H1 (cell line): Measurements from ENCODE around the gene OLFM1. TPM values are rescaled to one million over a fixed set of nuclear protein-coding genes. Genes with fewer than 3 reads are reported as not detected.

Source experiments
- CTCF ChIA-PET: fragments of 300-600 bp; sonication (Branson Sonifier 250); formaldehyde crosslinking; loops from one replicate; lab custom pipeline; 2021; ENCODE audit not compliant: partially characterized antibody; lab: Charles Lee
- POLR2A ChIA-PET: fragments of 300-600 bp; sonication (Branson Sonifier 250); formaldehyde crosslinking; loops from one replicate; lab custom pipeline; 2021; ENCODE audit warnings: inconsistent platforms; ENCODE audit not compliant: partially characterized antibody; lab: Charles Lee
- DNase-seq, 2 experiments: peaks; one replicate each; pipeline versions ENCODE4 v3.0.0 to v3.0.0-alpha.2; 2010 to 2022; ENCODE audit warnings: low spot score in 2 of 2, low read depth in 1 of 2, mixed read lengths in 1 of 2
- FAIRE-seq: peaks from 2 replicates; lab custom pipeline; 2011; peaks lifted over from hg19 to GRCh38; lab: Jason Lieb, UNC
- H2AFZ ChIP-seq: 2 replicates; pipeline ENCODE4 v1.8.1; 2012; ENCODE audit warnings: low read length, inconsistent platforms
- H2AK5ac ChIP-seq: 2 replicates; pipeline ENCODE4 v1.6.1; 2013; ENCODE audit warnings: low read depth, low read length
- H2BK120ac ChIP-seq: replicated peaks from 2 replicates; pipeline ENCODE3; 2013; ENCODE audit warnings: low read depth, low read length, inconsistent platforms
- H2BK12ac ChIP-seq: 2 replicates; pipeline ENCODE4 v1.6.1; 2013; ENCODE audit warnings: low read depth, low read length
- H2BK15ac ChIP-seq: 2 replicates; pipeline ENCODE4 v1.6.1; 2013; ENCODE audit warnings: low read length
- H2BK20ac ChIP-seq: 2 replicates; pipeline ENCODE4 v1.6.1; 2013; ENCODE audit warnings: low read length
- H2BK5ac ChIP-seq: 2 replicates; pipeline ENCODE4 v1.6.1; 2013; ENCODE audit warnings: low read depth, low read length
- H3K14ac ChIP-seq: 2 replicates; pipeline ENCODE4 v1.6.1; 2013; ENCODE audit warnings: inconsistent platforms; ENCODE audit not compliant: insufficient read length
- H3K18ac ChIP-seq: 2 replicates; pipeline ENCODE4 v1.6.1; 2013; ENCODE audit warnings: low read length; ENCODE audit errors: extremely low read depth
- H3K23ac ChIP-seq: 2 replicates; pipeline ENCODE4 v1.6.1; 2013; ENCODE audit warnings: inconsistent platforms; ENCODE audit not compliant: insufficient read length
- H3K23me2 ChIP-seq: 2 replicates; pipeline ENCODE4 v1.6.1; 2013; ENCODE audit warnings: low read depth, low read length
- H3K27ac ChIP-seq: 2 replicates; pipeline ENCODE4 v1.6.1; 2011; ENCODE audit warnings: low read depth, low read length, inconsistent platforms
- H3K27me3 ChIP-seq, 4 experiments: replicated peaks in 1 of 4; 1 replicate in 1 of 4; 2 replicates in 3 of 4; pipeline versions ENCODE4 v1.6.1 to v1.8.1; 2011 to 2013; ENCODE audit warnings: low read length in 3 of 4, mild to moderate bottlenecking in 3 of 4, inconsistent platforms in 2 of 4, mixed read lengths in 2 of 4, moderate library complexity in 1 of 4; ENCODE audit not compliant: control insufficient read depth in 3 of 4, insufficient read depth in 3 of 4; ENCODE audit errors: extremely low read depth in 1 of 4
- H3K36me3 ChIP-seq, 4 experiments: 2 replicates each; pipeline versions ENCODE4 v1.6.1 to v1.8.1; 2011 to 2013; ENCODE audit warnings: mild to moderate bottlenecking in 4 of 4, low read length in 3 of 4, moderate library complexity in 2 of 4, control low read depth in 1 of 4, inconsistent platforms in 1 of 4; ENCODE audit not compliant: insufficient read depth in 4 of 4, control insufficient read depth in 2 of 4
- H3K4ac ChIP-seq: replicated peaks from 2 replicates; pipeline ENCODE3; 2013; ENCODE audit warnings: low read length, low read depth, mixed read lengths, inconsistent platforms; ENCODE audit not compliant: insufficient read length
- H3K4me1 ChIP-seq, 4 experiments: replicated peaks in 1 of 4; 1 replicate in 1 of 4; 2 replicates in 3 of 4; pipeline versions ENCODE4 v1.6.1 to v1.8.1; 2011 to 2013; ENCODE audit warnings: low read length in 3 of 4, inconsistent platforms in 2 of 4, mixed read lengths in 1 of 4; ENCODE audit not compliant: insufficient read depth in 4 of 4, control insufficient read depth in 3 of 4
- H3K4me2 ChIP-seq, 2 experiments: 2 replicates each; pipeline versions ENCODE4 v1.6.1 to v1.8.1; 2011 to 2013; ENCODE audit warnings: low read depth in 2 of 2, low read length in 2 of 2, control low read depth in 1 of 2, inconsistent platforms in 1 of 2, mild to moderate bottlenecking in 1 of 2; ENCODE audit not compliant: insufficient read depth in 1 of 2
- H3K4me3 ChIP-seq, 4 experiments: fragments of 200-600, 300-600 bp in 1 of 4; sonication (generic), shearing (Covaris generic), sonication (Bioruptor Twin) in 1 of 4; 2 replicates each; pipeline versions ENCODE4 v1.5.1 to v1.8.1; 2011 to 2016; ENCODE audit warnings: low read length in 4 of 4, low read depth in 3 of 4, control low read depth in 2 of 4, inconsistent platforms in 2 of 4, mild to moderate bottlenecking in 2 of 4, mixed read lengths in 1 of 4, moderate library complexity in 1 of 4; ENCODE audit not compliant: insufficient read depth in 2 of 4; ENCODE audit errors: extremely low read depth in 1 of 4
- H3K56ac ChIP-seq: replicated peaks from 2 replicates; pipeline ENCODE3; 2013; ENCODE audit warnings: low read depth, mild to moderate bottlenecking, mixed read lengths, low read length, inconsistent platforms; ENCODE audit not compliant: insufficient read length
- H3K79me1 ChIP-seq: 2 replicates; pipeline ENCODE4 v1.6.1; 2013; ENCODE audit warnings: low read depth, low read length, control low read depth
- H3K79me2 ChIP-seq, 2 experiments: 2 replicates each; pipeline versions ENCODE4 v1.6.1 to v1.8.1; 2012 to 2013; ENCODE audit warnings: low read length in 2 of 2, mild to moderate bottlenecking in 2 of 2, inconsistent platforms in 1 of 2; ENCODE audit not compliant: insufficient read depth in 2 of 2, control insufficient read depth in 1 of 2
- H3K9ac ChIP-seq, 4 experiments: replicated peaks in 1 of 4; 1 replicate in 1 of 4; 2 replicates in 3 of 4; pipeline versions ENCODE4 v1.6.1 to v1.8.1; 2011 to 2013; ENCODE audit warnings: low read depth in 3 of 4, low read length in 3 of 4, control low read depth in 2 of 4, mild to moderate bottlenecking in 2 of 4, moderate library complexity in 2 of 4, inconsistent platforms in 1 of 4; ENCODE audit errors: extremely low read depth in 1 of 4
- H3K9me3 ChIP-seq, 2 experiments: 2 replicates each; pipeline versions ENCODE4 v1.6.1 to v1.8.1; 2012 to 2013; ENCODE audit warnings: mild to moderate bottlenecking in 2 of 2, moderate library complexity in 2 of 2, control low read depth in 1 of 2, inconsistent platforms in 1 of 2, low read depth in 1 of 2, low read length in 1 of 2, mixed read lengths in 1 of 2; ENCODE audit not compliant: insufficient read depth in 2 of 2
- H4K20me1 ChIP-seq, 2 experiments: replicated peaks in 1 of 2; 2 replicates each; pipeline versions ENCODE3 to v1.8.1; 2011 to 2013; ENCODE audit warnings: inconsistent platforms in 2 of 2, low read length in 2 of 2, mild to moderate bottlenecking in 1 of 2; ENCODE audit not compliant: insufficient read depth in 2 of 2, control insufficient read depth in 1 of 2
- H4K5ac ChIP-seq: 2 replicates; pipeline ENCODE4 v1.6.1; 2013; ENCODE audit warnings: low read length, low read depth, mixed read lengths, inconsistent platforms; ENCODE audit not compliant: insufficient read length
- H4K8ac ChIP-seq: 2 replicates; pipeline ENCODE4 v1.8.0; 2013; ENCODE audit warnings: mild to moderate bottlenecking, moderate library complexity, low read length, inconsistent platforms; ENCODE audit not compliant: insufficient read depth; ENCODE audit errors: extremely low read depth
- H4K91ac ChIP-seq: replicated peaks from 2 replicates; pipeline ENCODE3; 2013; ENCODE audit warnings: low read length, mixed read lengths, inconsistent platforms; ENCODE audit not compliant: insufficient read length
- BCL11A ChIP-seq, 2 experiments: IDR thresholded peaks; one replicate each; pipeline ENCODE4 v1.6.1; 2011; ENCODE audit warnings: low read depth in 2 of 2, low read length in 2 of 2, mild to moderate bottlenecking in 2 of 2
- EGR1 ChIP-seq: IDR thresholded peaks from 2 replicates; pipeline ENCODE4 v1.6.1; 2011; ENCODE audit warnings: low read depth, low read length, borderline replicate concordance
- WGBS, 2 experiments: shearing (Covaris generic) in 1 of 2; methylation state at CpG; one replicate each; pipeline versions ENCODE4 v1.1.6 to v1.1.7; 2013 to 2015; ENCODE audit warnings: low lambda C conversion rate in 2 of 2, mixed read lengths in 2 of 2, inconsistent platforms in 1 of 2, low coverage in 1 of 2, missing lambda C conversion rate in 1 of 2; ENCODE audit not compliant: insufficient replicate concordance in 2 of 2, insufficient coverage in 1 of 2, insufficient read length in 1 of 2; ENCODE audit errors: extremely low coverage in 1 of 2, missing lambda C conversion rate in 1 of 2; 5-methylcytosine and 5-hydroxymethylcytosine counted together
- polyA plus RNA-seq, 7 experiments: library from polyadenylated mRNA; depleted of rRNA in 3 of 7; stranded (reverse) in 5 of 7; unstranded in 2 of 7; fragments of >200 nt in 5 of 7; fragments of 200-250 nt in 2 of 7; gene quantifications; 1 replicate in 5 of 7; 2 replicates in 1 of 7; 4 replicates in 1 of 7; pipeline versions ENCODE4 v1.2.1 to v1.2.3, GENCODE V29; 2011 to 2013; ENCODE audit warnings: missing spikeins in 2 of 7, mixed read lengths in 2 of 7
- total RNA-seq: library from RNA; stranded (reverse); fragmentation: NEBNext Ultra II Directional; extraction: Animal tissue kit (Norgen Biotek cat#: 25700); gene quantifications from 2 replicates; pipeline ENCODE4 v1.2.1, GENCODE V29; 2021
- TF ChIP-seq, protein P1 (sequence below): IDR thresholded peaks from 2 replicates; pipeline ENCODE4 v1.6.1; 2011; ENCODE audit warnings: low read length, improper control_type of control experiment

Gene OLFM1
- total and polyA plus RNA-seq, 2 of the 8 experiments (the other 6 are each of a cell fraction or from before 2014, with no cell fraction given) = 53.0 to 53.4 TPM

DNA sequence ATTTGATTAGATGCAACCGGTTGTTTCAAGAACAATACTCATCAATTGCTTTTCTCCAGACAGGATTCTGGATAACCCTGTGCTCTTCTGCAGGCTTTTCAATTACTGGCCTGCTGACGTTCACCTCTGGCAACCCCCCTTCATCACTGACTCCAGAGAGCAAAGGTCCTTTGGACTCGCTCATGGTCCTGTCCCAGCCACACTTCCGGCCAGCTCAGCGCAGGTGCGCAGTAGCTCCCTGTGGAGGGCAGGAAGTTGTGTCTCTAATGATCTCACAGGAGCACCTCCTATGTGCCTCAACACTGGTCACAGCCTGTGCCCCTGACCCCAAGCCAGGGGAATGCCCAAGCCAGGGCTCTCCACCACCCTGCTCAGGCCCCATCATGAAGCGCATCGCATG, 44.0 kb downstream of the OLFM1 start:
- Histone ChIP-seq H2AFZ (no peak overlapping the region), H2BK15ac (no peak overlapping the region), H3K4me1 (peaks cover 0 to 5% (median 0%) of the 10 kb centered on the region in 4 experiments; a peak in 2 of 7 replicates), H4K8ac (no peak overlapping the region), H2BK120ac (no peak overlapping the region), H3K9me3 (peaks cover 0 to 5% of the 10 kb centered on the region in 2 experiments; a peak in 2 of 4 replicates), H3K36me3 (no peaks in the 10 kb centered on the region), H4K20me1 (no peaks in the 10 kb centered on the region), H2AK5ac (no peak overlapping the region), H3K4ac (no peak overlapping the region), H2BK12ac (no peak overlapping the region), H3K27me3 (peaks cover 0 to 4% (median 0%) of the 10 kb centered on the region in 4 experiments; a peak in 2 of 7 replicates), H3K27ac (no peak overlapping the region), H3K4me3 (no peak overlapping the region), H3K79me2 (no peaks in the 10 kb centered on the region), H3K9ac (no peak overlapping the region), H2BK20ac (no peak overlapping the region), H3K23ac (no peak overlapping the region), H3K56ac (no peak overlapping the region), H3K4me2 (no peak overlapping the region), H3K23me2 (no peaks in the 10 kb centered on the region), H3K18ac (no peak overlapping the region), H3K79me1 (no peaks in the 10 kb centered on the region), H4K5ac (no peak overlapping the region), H3K14ac (no peak overlapping the region), H4K91ac (no peak overlapping the region), H2BK5ac (no peak overlapping the region)
- TF ChIP-seq EGR1 (no peak), BCL11A (IDR thresholded peaks at IDR 0.05; ENCODE audit: low read depth in 2 of 2, low read length in 2 of 2) (no peak)
- TF ChIP-seq, protein P1, sequence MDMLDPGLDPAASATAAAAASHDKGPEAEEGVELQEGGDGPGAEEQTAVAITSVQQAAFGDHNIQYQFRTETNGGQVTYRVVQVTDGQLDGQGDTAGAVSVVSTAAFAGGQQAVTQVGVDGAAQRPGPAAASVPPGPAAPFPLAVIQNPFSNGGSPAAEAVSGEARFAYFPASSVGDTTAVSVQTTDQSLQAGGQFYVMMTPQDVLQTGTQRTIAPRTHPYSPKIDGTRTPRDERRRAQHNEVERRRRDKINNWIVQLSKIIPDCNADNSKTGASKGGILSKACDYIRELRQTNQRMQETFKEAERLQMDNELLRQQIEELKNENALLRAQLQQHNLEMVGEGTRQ = no peak
- no peak for DNase-seq
- WGBS, 2 experiments = 96% methylated on average over 8 of the region's 8 CpGs; no CpG with 5 or more reads in 1 of the 2 experiments
- CTCF ChIA-PET = interaction anchor here (0.6 to 0.8 kb wide), 2 partner anchors 45 to 61 kb away, joined by 4 read pairs; no protein-coding TSS in a partner anchor
- POLR2A ChIA-PET = no interaction called here
- no peak for FAIRE-seq
